Hepatocyte (in vitro differentiated cells): ENCODE measurements around the gene NCR3LG1.

Experiments
- CTCF ChIP-seq: fragments of 200-600 bp; sonication (generic); IDR thresholded peaks from 2 replicates; pipeline ENCODE4 v1.5.1; 2016; ENCODE audit warnings: antibody characterized with exemption, mild to moderate bottlenecking; ENCODE audit not compliant: poor library complexity
- EZH2 ChIP-seq: fragments of 200-600 bp; sonication (generic); IDR thresholded peaks from 2 replicates; pipeline ENCODE4 v1.6.1; 2016; ENCODE audit warnings: antibody characterized with exemption, mild to moderate bottlenecking, borderline replicate concordance
- EZH2phosphoT487 ChIP-seq: fragments of 200-600 bp; sonication (generic); IDR thresholded peaks from one replicate; pipeline ENCODE4 v1.6.1; 2018; ENCODE audit warnings: antibody characterized with exemption, mild to moderate bottlenecking, low read depth, moderate library complexity; ENCODE audit not compliant: unreplicated experiment, severe bottlenecking

- TF ChIP-seq CTCF (no peak), EZH2phosphoT487 (no peak), EZH2 (no peak)
These were observed 987 bp upstream of the NCR3LG1 start for GRCh38 chr11:17350455-17351171.
